ENCODE data around the gene DUOX2. TPM values are rescaled to one million over a fixed set of nuclear protein-coding genes. Genes with fewer than 3 reads are reported as not detected.
"Not testable (repeated sequence)": the region's sequence is repeated elsewhere in the genome, so short reads cannot be mapped to it uniquely, and the experiment has no call there.

Gene DUOX2
- total and polyA plus RNA-seq, 12 donors, result 0.22 to 18.5 (median 1.5) TPM

DNA sequence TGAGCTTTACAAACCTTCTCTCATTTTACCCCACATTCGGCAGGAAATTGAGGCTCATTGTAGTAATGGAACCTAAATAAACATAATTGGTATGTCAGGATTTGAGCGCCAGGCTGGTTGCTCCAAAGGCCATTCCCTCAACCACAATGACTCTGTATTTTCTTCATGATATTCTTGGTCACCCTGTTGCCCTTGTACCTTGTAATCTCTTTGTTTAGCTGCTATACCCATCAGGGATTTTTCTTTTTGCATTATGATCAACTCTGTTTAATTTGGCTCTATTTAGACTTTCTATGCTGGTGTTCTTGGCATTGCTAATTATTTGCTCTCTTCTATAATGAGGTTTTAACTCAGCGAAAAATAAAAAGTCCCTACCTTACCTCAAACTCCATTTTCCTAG is 29.8 kb downstream of the DUOX2 start:
- DNase-seq, result no peak
- H3K27me3 ChIP-seq, result no peaks in the 10 kb centered on the region
- H3K4me1 ChIP-seq (replicated peaks in 1 of 2), result peaks cover 10 to 11% of the 10 kb centered on the region in 2 donors
- TF ChIP-seq, protein P1, sequence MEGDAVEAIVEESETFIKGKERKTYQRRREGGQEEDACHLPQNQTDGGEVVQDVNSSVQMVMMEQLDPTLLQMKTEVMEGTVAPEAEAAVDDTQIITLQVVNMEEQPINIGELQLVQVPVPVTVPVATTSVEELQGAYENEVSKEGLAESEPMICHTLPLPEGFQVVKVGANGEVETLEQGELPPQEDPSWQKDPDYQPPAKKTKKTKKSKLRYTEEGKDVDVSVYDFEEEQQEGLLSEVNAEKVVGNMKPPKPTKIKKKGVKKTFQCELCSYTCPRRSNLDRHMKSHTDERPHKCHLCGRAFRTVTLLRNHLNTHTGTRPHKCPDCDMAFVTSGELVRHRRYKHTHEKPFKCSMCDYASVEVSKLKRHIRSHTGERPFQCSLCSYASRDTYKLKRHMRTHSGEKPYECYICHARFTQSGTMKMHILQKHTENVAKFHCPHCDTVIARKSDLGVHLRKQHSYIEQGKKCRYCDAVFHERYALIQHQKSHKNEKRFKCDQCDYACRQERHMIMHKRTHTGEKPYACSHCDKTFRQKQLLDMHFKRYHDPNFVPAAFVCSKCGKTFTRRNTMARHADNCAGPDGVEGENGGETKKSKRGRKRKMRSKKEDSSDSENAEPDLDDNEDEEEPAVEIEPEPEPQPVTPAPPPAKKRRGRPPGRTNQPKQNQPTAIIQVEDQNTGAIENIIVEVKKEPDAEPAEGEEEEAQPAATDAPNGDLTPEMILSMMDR (IDR thresholded peaks at IDR 0.05), result no peak
- TF ChIP-seq POLR2A (IDR thresholded peaks at IDR 0.05), result no peak
- no peaks in the 10 kb centered on the region for H3K9me3 ChIP-seq (replicated peaks in 1 of 3)
- intact Hi-C loops (cut with DNase I), result no loop called here
- no peaks in the 10 kb centered on the region for H3K36me3 ChIP-seq (replicated peaks in 1 of 2)
- no peak overlapping the region for H3K4me3 ChIP-seq
- H3K27ac ChIP-seq, result no peak overlapping the region
- 75 to 84% (median 83%) methylated on average over 3 of the region's 3 CpGs for WGBS, 4 donors

DNA sequence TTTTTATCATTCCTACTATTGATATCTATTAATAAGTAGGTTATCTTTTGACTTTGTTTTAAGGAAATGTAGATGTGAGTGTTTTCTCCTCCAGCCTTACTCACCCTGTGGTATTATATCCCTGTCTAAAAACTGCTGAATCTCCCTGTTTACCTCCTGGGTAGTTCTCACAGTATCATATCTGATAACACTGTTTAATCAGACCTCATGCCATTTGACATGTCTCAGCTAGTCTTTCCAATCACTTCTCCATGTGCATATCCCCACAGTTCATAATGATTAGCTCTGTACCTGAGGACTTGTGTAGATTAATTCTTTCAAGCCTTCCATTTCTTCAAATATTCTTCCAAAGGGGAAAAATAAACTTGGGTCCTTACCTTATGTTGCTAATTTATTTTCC is 30.7 kb downstream of the DUOX2 start:
- intact Hi-C loops (cut with DNase I), result no loop called here
- Histone ChIP-seq H3K4me3 (no peak overlapping the region), H3K36me3 (replicated peaks in 1 of 2) (no peaks in the 10 kb centered on the region), H3K9me3 (replicated peaks in 1 of 3) (no peaks in the 10 kb centered on the region), H3K4me1 (replicated peaks in 1 of 2) (peaks cover under 1 to 2% of the 10 kb centered on the region in 2 donors), H3K27ac (no peak overlapping the region), H3K27me3 (no peaks in the 10 kb centered on the region)
- no peak for TF ChIP-seq POLR2A (IDR thresholded peaks at IDR 0.05)
- TF ChIP-seq, protein P1 (IDR thresholded peaks at IDR 0.05), result no peak
- no peak for DNase-seq

DNA sequence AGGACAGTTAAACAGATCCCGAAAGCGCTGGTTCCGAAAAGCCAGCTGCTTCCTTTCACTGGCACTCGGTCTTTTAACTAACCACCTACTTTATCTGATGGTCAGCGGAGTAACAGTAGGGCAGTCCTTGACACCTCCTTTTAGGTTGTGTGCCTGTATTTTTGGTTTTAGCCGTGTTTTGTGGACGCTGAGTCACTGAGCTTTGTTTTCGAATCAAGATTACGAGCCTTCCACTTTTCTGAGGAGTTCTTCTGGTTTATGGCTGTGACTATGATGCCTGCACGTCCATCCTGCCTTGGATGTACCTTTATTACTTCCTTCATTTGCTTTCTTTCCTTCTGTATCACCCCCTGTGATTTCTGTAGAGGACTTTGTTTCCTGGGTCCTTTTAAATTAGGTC is 31.6 kb downstream of the DUOX2 start:
- H3K4me3 ChIP-seq; H3K27ac ChIP-seq; H3K4me1 ChIP-seq (replicated peaks in 1 of 2); H3K27me3 ChIP-seq; H3K9me3 ChIP-seq (replicated peaks in 1 of 3); intact Hi-C loops (cut with DNase I); H3K36me3 ChIP-seq (replicated peaks in 1 of 2): not testable (repeated sequence)
- DNase-seq, result peak in 1 of 7 donors; percentile 30
- WGBS, 4 donors, result 73 to 87% (median 77%) methylated on average over 5 to 10 of the region's 10 CpGs

DNA sequence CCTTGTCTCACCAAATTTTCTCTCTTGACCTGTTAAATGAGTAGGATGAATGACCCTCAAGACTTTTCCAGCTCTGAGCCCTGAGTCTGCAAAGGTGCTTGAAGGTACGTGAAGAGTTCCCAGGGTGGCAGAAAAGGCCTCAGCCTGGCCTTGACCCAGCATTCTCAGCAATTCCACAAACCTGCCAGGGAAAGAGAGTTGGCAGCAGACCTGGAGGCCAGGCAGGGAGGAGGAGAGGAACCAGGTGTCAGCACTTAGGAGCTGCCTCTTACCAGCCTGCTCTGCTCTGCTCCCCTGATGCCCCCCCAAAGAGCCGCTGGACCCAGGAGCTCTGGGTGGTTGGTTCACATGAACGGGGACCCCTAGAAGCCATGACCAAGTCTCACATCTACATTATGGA is 33.4 kb downstream of the DUOX2 start:
- H3K27ac ChIP-seq; H3K27me3 ChIP-seq; H3K4me1 ChIP-seq (replicated peaks in 1 of 2); H3K36me3 ChIP-seq (replicated peaks in 1 of 2); intact Hi-C loops (cut with DNase I); H3K4me3 ChIP-seq; H3K9me3 ChIP-seq (replicated peaks in 1 of 3): not testable (repeated sequence)
- peak in 1 of 7 donors; percentile 52 for DNase-seq
- 81 to 100% (median 88%) methylated on average over 2 to 3 of the region's 3 CpGs for WGBS, 4 donors

DNA sequence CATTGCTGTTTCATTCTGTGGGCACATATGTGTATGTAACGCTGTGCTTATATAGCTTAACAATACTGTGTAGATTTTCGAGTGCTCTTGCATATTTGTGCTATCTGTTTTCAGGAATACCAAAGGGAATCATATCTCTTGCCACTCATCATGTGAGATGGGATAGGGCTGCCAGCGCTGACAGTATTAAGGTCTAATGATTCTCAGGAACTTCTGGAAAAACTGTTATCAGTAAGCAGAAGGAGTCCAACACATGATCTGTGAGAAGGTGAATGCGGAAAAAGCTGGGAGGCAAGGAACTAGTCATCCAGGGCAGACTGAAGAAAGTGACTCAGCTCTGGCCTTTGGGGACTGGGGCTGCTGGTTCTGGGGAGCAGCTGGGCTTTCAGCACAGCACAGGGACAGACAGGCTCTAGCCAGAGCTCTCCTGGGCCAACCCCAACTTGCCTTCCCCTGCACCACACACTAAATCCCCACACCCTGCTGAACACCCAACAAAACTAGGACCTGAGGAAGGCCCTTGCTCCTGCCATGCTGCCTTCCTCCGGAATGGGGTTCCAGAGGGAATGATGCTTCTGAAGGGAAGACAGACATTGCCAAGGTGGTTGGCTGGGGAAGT is 34.2 kb downstream of the DUOX2 start:
- not testable (repeated sequence) for H3K36me3 ChIP-seq (replicated peaks in 1 of 2)
- WGBS, 4 donors, result 79 to 84% (median 81%) methylated on average over 4 to 5 of the region's 5 CpGs

DNA sequence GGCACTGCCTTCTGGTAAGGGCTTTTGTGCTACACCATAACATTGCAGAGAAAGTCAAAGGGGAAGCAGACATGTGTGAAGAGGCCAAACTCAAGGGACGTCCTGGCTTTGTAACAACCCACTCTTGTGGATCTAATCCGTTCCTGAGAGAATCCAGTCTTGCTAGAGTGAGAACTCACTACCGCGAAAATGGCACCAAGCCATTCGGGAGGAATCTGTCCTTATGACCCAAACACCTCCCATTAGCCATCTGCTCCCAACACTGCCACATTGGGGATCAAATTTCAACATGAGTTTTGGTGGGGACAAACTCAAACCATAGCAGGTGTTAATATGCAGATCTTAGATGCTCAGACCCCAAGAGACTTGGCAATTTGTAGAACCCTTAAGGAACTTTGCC is 34.8 kb downstream of the DUOX2 start:
- intact Hi-C loops (cut with DNase I), result not testable (repeated sequence)
- WGBS, 4 donors, result 74 to 88% (median 81%) methylated on average over 4 to 5 of the region's 5 CpGs

More for the DNA sequence above, 34.2 kb downstream of the DUOX2 start:
- H3K4me1 ChIP-seq (replicated peaks in 1 of 2); intact Hi-C loops (cut with DNase I); DNase-seq; H3K9me3 ChIP-seq (replicated peaks in 1 of 3); H3K27me3 ChIP-seq; H3K4me3 ChIP-seq: not testable (repeated sequence)
- H3K27ac ChIP-seq, result peak overlapping the region in 3 of 5 donors; percentile 17 to 49 (median 38)

DNA sequence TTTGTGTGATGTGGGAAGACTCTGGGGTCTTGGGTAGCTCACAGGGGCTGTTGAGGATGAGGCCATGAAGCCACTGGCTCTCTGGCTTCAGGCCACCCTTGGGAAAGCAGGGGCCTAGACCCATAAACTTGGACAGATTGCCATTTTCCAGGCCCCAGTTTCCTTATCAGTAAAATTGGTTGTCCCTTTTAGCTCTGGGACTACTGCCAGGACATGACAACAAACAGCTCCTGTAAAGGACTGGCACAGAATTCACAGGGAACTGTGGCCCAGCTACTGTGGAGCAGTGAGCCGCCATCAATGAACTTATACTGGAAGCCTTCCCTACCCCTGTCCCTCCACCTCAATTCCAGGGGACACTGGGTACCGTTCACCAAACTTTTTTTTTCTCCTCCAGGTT is 36.6 kb downstream of the DUOX2 start:
- peak overlapping the region; percentile 15 to 80 (median 49) for H3K27ac ChIP-seq
- H3K4me1 ChIP-seq (replicated peaks in 1 of 2); H3K36me3 ChIP-seq (replicated peaks in 1 of 2); H3K4me3 ChIP-seq; H3K9me3 ChIP-seq (replicated peaks in 1 of 3); H3K27me3 ChIP-seq; intact Hi-C loops (cut with DNase I): not testable (repeated sequence)
- peak in 6 of 7 donors; percentile 47 to 79 (median 74) for DNase-seq
- 35 to 48% (median 43%) methylated on average over 2 of the region's 2 CpGs for WGBS, 4 donors

More for the DNA sequence above, 34.8 kb downstream of the DUOX2 start:
- H3K27ac ChIP-seq, result peak overlapping the region in 1 of 5 donors; percentile 38
- H3K9me3 ChIP-seq (replicated peaks in 1 of 3); H3K27me3 ChIP-seq; H3K4me3 ChIP-seq; H3K4me1 ChIP-seq (replicated peaks in 1 of 2); H3K36me3 ChIP-seq (replicated peaks in 1 of 2): not testable (repeated sequence)
- DNase-seq, result peak in 1 of 7 donors; percentile 46

DNA sequence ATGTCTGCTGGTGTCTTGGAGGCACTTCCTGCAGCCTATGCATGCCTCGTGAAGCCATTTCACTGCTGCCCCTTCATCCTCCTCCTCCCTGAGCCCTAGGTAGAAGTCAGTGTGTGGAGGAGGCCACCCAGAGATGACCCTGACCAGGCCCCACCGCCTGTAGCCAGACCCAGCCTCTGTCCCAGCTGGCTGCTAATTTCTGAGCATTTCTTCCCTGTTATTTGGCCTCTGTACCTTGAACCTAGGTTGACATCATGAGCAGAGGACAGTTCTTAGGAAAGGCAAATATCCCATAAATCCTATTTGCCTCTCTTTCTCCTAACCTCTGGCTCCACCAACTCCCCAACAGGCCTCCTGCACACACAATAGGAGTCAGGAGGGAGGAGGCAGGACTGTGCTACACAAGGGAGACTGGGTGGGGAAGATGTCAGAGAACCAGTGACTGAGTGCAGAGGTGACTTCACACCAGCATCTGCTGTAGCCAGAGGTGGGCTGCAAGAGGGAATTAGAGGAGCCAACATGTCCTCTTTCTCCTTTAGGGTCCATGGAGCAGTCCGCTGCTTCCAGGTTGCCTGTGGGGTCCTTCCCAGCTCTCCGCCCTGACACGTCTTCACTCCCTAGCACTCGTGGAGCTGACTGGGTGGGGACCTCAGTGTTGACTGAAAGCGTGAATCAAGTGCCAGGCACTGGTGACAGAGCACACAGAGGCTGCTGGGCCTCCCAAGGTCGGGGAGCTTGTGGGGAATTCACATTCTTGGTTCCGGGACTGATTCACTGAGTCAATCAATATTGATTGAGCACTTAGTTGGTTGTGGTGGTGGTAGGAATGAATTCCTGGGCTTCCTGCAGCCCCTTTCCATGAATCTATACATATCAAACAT is 38.3 kb downstream of the DUOX2 start:
- DNase-seq; H3K27me3 ChIP-seq; intact Hi-C loops (cut with DNase I); H3K4me3 ChIP-seq; H3K9me3 ChIP-seq (replicated peaks in 1 of 3); H3K36me3 ChIP-seq (replicated peaks in 1 of 2); H3K4me1 ChIP-seq (replicated peaks in 1 of 2); H3K27ac ChIP-seq: not testable (repeated sequence)
- WGBS, 4 donors, result 94 to 100% (median 100%) methylated on average over 1 of the region's 9 CpGs; no CpG with 5 or more reads in 1 of the 4 donors

DNA sequence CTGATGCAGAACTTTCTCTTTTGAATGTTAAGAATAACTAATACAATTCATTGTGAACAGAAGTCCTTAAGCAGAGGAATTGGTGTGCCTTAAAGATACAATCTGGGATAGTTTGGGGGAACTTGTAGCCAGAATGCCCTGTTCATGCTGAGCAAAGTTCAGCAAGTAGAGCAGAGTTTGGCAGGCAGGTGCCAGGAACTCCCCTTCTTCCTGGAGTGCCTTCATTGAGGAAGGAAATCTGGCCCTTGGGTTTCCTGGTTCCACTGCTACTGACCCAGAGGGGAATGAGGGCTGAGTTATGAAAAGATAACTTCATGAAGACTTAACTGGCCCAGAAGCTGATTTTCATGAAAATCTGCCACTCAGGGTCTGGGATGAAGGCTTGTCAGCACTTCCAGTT is 40.4 kb downstream of the DUOX2 start:
- DNase-seq; H3K27me3 ChIP-seq; H3K27ac ChIP-seq; H3K4me1 ChIP-seq (replicated peaks in 1 of 2); H3K9me3 ChIP-seq (replicated peaks in 1 of 3); intact Hi-C loops (cut with DNase I); H3K36me3 ChIP-seq (replicated peaks in 1 of 2); H3K4me3 ChIP-seq: not testable (repeated sequence)
